Cardiac muscle cell (in vitro differentiated cells and primary cell): ENCODE results near the gene NEGR1. TPM values are rescaled to one million over a fixed set of nuclear protein-coding genes. Genes with fewer than 3 reads are reported as not detected.

ENCODE experiments used
- DNase-seq, 2 donors: peaks; one replicate each; pipeline versions ENCODE4 v3.0.0 to v3.0.0-alpha.2; 2010 to 2017; ENCODE audit warnings: low read depth in 1 of 2, low spot score in 1 of 2
- H3K27ac ChIP-seq: fragments of 200-600 bp; sonication (generic); 2 replicates; pipeline ENCODE4 v1.5.1; 2016
- H3K27me3 ChIP-seq: fragments of 200-600 bp; sonication (generic); 2 replicates; pipeline ENCODE4 v1.6.0; 2016; ENCODE audit warnings: control low read depth
- H3K36me3 ChIP-seq: fragments of 200-600 bp; sonication (generic); 2 replicates; pipeline ENCODE4 v1.5.1; 2016; ENCODE audit warnings: control low read depth
- H3K4me1 ChIP-seq: fragments of 200-600 bp; sonication (generic); 2 replicates; pipeline ENCODE4 v1.8.1; 2017; ENCODE audit warnings: low read depth, mild to moderate bottlenecking, mixed run types
- H3K4me3 ChIP-seq: fragments of 200-600 bp; sonication (generic); 2 replicates; pipeline ENCODE4 v1.5.1; 2016; ENCODE audit warnings: mild to moderate bottlenecking
- H3K9me3 ChIP-seq: fragments of 200-600 bp; sonication (generic); 2 replicates; pipeline ENCODE4 v1.5.1; 2017; ENCODE audit warnings: low read depth, mild to moderate bottlenecking, control low read depth
- polyA plus RNA-seq: library from polyadenylated mRNA; unstranded; fragments of >200 nt; fragmentation: Nextera tagmentation; extraction: Ambion mirVana; gene quantifications from 2 replicates; pipeline ENCODE4 v1.2.1, GENCODE V29; 2016
- total RNA-seq: library from RNA; depleted of rRNA; stranded (reverse); fragments of >200 nt; gene quantifications from 2 replicates; pipeline ENCODE4 v1.2.3, GENCODE V29; 2016
- TF ChIP-seq, protein P1 (sequence below): IDR thresholded peaks from 2 replicates; pipeline ENCODE4 v1.5.1; 2012; ENCODE audit warnings: low read depth, mild to moderate bottlenecking, low read length

The NEGR1 gene
- total and polyA plus RNA-seq, 2 experiments from 2014 or later = 0.06 to 0.20 TPM

DNA sequence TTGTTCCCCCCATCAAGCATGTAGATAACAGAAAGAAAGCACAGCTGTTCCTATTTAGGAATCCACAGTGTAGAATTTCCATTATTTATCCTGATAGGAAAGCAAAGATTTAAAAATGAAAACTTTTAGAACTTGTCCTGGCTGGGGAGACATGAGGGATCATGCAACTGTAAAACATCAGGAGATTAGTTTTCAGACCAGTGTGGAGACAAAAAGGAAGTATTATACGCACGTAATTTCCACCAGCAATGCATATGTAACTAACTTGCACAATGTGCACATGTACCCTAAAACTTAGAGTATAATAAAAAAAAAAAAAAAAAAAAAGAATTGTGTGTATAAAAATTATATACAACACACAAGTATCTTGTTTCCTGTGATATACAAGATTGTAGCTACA, 172.4 kb downstream of the NEGR1 start:
- Histone ChIP-seq H3K27me3 (no peaks in the 10 kb centered on the region), H3K36me3 (no peaks in the 10 kb centered on the region), H3K9me3 (no peaks in the 10 kb centered on the region), H3K4me1 (no peaks in the 10 kb centered on the region), H3K27ac (no peak overlapping the region), H3K4me3 (no peak overlapping the region)
- TF ChIP-seq, protein P1, sequence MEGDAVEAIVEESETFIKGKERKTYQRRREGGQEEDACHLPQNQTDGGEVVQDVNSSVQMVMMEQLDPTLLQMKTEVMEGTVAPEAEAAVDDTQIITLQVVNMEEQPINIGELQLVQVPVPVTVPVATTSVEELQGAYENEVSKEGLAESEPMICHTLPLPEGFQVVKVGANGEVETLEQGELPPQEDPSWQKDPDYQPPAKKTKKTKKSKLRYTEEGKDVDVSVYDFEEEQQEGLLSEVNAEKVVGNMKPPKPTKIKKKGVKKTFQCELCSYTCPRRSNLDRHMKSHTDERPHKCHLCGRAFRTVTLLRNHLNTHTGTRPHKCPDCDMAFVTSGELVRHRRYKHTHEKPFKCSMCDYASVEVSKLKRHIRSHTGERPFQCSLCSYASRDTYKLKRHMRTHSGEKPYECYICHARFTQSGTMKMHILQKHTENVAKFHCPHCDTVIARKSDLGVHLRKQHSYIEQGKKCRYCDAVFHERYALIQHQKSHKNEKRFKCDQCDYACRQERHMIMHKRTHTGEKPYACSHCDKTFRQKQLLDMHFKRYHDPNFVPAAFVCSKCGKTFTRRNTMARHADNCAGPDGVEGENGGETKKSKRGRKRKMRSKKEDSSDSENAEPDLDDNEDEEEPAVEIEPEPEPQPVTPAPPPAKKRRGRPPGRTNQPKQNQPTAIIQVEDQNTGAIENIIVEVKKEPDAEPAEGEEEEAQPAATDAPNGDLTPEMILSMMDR = no peak
- peak in 1 of 2 donors; percentile 3 for DNase-seq

DNA sequence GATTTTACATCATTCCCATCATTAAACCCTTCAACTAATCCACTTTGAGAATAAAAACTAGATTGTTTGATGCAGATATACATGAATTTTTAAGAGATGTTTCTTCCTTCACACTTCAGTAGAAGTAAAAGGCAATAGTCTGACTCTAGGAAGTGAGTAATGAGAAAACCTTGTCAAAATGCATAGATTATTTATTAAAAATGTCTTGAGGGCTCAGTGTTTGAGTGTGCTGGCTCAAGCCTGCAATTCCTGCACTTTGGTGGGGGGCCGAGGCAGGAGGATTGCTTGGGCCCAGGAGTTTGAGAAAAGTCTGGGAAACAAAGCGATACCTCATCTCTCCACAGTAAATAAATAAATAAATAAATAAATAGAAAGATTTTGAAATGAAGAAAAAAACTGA, 177.1 kb downstream of the NEGR1 start:
- DNase-seq = no peak
- Histone ChIP-seq H3K9me3 (no peaks in the 10 kb centered on the region), H3K27ac (no peak overlapping the region), H3K4me1 (no peaks in the 10 kb centered on the region), H3K4me3 (no peak overlapping the region), H3K36me3 (no peaks in the 10 kb centered on the region), H3K27me3 (no peaks in the 10 kb centered on the region)
- TF ChIP-seq, protein P1 = no peak

DNA sequence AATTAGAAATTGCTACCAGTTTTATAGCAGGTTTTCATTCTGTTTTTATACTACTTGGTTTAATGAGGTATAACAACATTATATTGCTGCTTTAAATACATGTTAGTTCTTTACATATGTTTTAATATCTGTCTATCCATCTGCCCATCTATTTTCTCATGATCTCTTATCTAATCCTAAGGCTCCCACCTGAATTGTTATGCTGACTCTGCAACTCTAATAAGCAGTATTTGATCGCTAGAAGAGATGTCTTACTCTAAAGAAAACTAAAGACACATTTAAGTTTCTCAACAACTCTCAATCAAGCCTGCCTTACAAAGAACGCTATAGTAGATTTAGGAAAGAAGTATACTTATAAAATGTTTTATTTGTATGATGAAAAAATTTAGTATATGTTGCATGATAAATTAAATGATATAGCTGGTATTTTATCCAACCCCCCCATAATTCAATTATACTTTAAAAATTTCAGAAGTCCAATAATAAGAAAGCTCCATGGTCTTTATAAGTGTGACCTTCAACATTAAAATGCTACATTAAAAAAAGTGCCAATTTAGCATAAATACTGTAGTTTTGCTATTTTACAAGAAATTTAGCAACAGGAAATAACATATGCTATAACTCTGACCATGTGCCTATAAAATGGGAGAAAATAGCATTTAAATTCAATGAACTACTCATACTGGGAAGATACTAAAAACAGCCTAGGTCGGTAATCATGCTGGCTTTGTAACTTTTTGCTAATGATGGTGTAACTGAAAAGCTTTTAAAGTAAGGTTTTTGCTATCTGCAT, 180.3 kb downstream of the NEGR1 start:
- Histone ChIP-seq H3K4me1 (no peaks in the 10 kb centered on the region), H3K27me3 (no peaks in the 10 kb centered on the region), H3K9me3 (no peaks in the 10 kb centered on the region), H3K27ac (no peak overlapping the region), H3K4me3 (no peak overlapping the region), H3K36me3 (no peaks in the 10 kb centered on the region)
- no peak for DNase-seq
- TF ChIP-seq, protein P1 = no peak

DNA sequence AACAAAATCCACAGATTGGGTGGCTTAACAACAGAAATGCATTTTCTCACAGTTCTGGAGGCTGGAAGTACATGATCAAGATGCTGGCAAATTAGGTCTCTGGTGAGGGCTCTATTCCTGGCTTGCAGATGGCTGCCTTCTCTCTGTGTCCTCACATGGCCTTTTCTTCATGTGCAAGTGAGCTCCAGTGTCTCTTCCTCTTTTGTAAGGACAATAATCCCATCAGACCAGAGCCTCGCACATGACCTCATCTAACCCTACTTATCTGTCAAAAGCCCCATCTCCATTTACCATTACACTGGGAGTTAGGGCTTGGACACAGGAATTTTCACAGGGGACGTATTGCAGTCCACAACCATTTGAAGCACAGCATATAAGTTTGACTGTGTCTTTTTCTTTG, 181.6 kb downstream of the NEGR1 start:
- Histone ChIP-seq H3K4me1 (no peaks in the 10 kb centered on the region), H3K9me3 (no peaks in the 10 kb centered on the region), H3K36me3 (no peaks in the 10 kb centered on the region), H3K4me3 (no peak overlapping the region), H3K27me3 (no peaks in the 10 kb centered on the region), H3K27ac (no peak overlapping the region)
- TF ChIP-seq, protein P1 = no peak
- no peak for DNase-seq

DNA sequence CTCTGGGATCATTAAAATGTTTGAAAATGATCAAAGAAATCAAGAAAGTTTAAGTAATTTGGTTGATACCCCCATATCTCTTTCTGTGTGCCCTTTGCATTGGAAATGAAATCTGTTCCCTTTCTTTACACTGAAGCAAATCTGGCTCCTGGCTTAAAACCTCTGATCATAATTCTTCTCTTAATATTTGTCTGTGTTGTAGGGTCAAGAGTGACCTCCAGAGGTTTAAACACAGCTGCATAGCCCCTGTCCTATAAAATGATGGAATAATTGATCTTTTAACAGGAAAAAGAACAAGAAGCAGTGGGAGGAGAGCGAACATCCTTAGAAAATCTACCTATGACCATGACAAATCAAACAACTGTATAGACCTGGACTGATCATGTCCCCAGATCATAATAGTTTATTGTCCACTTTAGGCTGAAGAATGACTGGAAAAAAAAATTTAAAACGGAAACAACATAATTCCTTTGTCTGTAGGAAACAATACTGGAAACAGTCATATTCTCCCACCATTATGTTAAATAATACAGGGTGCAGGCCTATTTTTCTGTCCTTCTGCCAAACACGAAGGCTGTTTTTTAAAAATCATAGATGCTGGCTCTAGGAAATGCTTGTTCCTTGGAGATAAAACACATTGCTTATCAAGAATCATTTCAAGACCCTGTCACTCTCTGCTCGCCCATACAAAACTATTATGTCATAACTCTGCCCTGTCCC, 184.3 kb downstream of the NEGR1 start:
- DNase-seq = no peak
- no peak overlapping the region for H3K27ac ChIP-seq

More for the DNA sequence above, 184.3 kb downstream of the NEGR1 start:
- Histone ChIP-seq H3K4me3 (no peak overlapping the region), H3K27me3 (no peaks in the 10 kb centered on the region), H3K9me3 (no peaks in the 10 kb centered on the region), H3K4me1 (no peaks in the 10 kb centered on the region), H3K36me3 (no peaks in the 10 kb centered on the region)
- TF ChIP-seq, protein P1 = no peak
